ENCODE data around the gene EEF1AKMT1. TPM values are rescaled to one million over a fixed set of nuclear protein-coding genes. Genes with fewer than 3 reads are reported as not detected.

The EEF1AKMT1 gene
- total and polyA plus RNA-seq, 2 experiments from 2014 or later = 3.2 to 7.6 TPM

GRCh38 chr13:20717581-20718542, 55.9 kb downstream of the EEF1AKMT1 start:
- no peaks in the 10 kb centered on the region for H3K9me3 Mint-ChIP-seq
- H3K27me3 Mint-ChIP-seq (ENCODE audit: insufficient read depth, low read depth, poor library complexity) = peaks cover 16% of the 10 kb centered on the region
- TF ChIP-seq CTCF (conservative IDR thresholded peaks at IDR 0.05; ENCODE audit: low read depth in 2 of 2) = no peak
- TF ChIP-seq ZNF331 (CRISPR knock-in tag; IDR thresholded peaks at IDR 0.05; ENCODE audit: low read depth) = no peak
- no peak for TF ChIP-seq REST (IDR thresholded peaks at IDR 0.05; ENCODE audit: unreplicated experiment)
- no peak for TF ChIP-seq ZNF114 (CRISPR knock-in tag; IDR thresholded peaks at IDR 0.05)
- TF ChIP-seq NANOG (IDR thresholded peaks at IDR 0.05; ENCODE audit: borderline replicate concordance) = no peak
- TF ChIP-seq STAT1 (IDR thresholded peaks at IDR 0.05; ENCODE audit: unreplicated experiment) = no peak
- TF ChIP-seq POLR2AphosphoS5 (IDR thresholded peaks at IDR 0.05; ENCODE audit: low read depth) = no peak
- no peak for TF ChIP-seq EZH2 (IDR thresholded peaks at IDR 0.05; ENCODE audit: low read depth, unreplicated experiment)
- no peak for TF ChIP-seq EZH2phosphoT487 (IDR thresholded peaks at IDR 0.05; ENCODE audit: unreplicated experiment)
- no peak for TF ChIP-seq JUNB (IDR thresholded peaks at IDR 0.05; ENCODE audit: unreplicated experiment)
- no peak for TF ChIP-seq CREB1 (CRISPR knock-in tag; IDR thresholded peaks at IDR 0.05; ENCODE audit: low read depth)
- TF ChIP-seq ZNF462 (CRISPR knock-in tag; IDR thresholded peaks at IDR 0.05) = no peak
- no peak for TF ChIP-seq ETS1 (IDR thresholded peaks at IDR 0.05)

More at GRCh38 chr13:20717581-20718542, 55.9 kb downstream of the EEF1AKMT1 start:
- 0 out of 2 replicates have a peak overlapping the region, but pooled peaks have one; percentile 74 for H2AFZ ChIP-seq
- Mint-ChIP-seq H3K27ac (no peak overlapping the region), H3K4me3 (no peak overlapping the region), H3K36me3 (ENCODE audit: low read depth) (no peaks in the 10 kb centered on the region), H3K4me1 (peaks cover 21% of the 10 kb centered on the region)
- no peak overlapping the region for H3K4me2 ChIP-seq
- ATAC-seq (no peak), DNase-seq (ENCODE audit: low spot score) (no peak)
- no peaks in the 10 kb centered on the region for H3K9me2 ChIP-seq (ENCODE audit: insufficient read depth)
- no peaks in the 10 kb centered on the region for H3K79me2 ChIP-seq (replicated peaks; ENCODE audit: insufficient read depth)
- no peak overlapping the region for H3K4me3 ChIP-seq
- H4K20me1 ChIP-seq (replicated peaks; ENCODE audit: insufficient read depth) = no peaks in the 10 kb centered on the region
- no peak overlapping the region for H3K27ac ChIP-seq (ENCODE audit: low read depth)
- H3K36me3 ChIP-seq (ENCODE audit: insufficient read depth) = no peaks in the 10 kb centered on the region
- peaks cover 28% of the 10 kb centered on the region for H3K27me3 ChIP-seq (ENCODE audit: insufficient read depth)
- H3K4me1 ChIP-seq (ENCODE audit: insufficient read depth) = peaks cover 10% of the 10 kb centered on the region
- 0 out of 2 replicates have a peak, but pooled peaks cover 6% of the 10 kb centered on the region for H3F3A ChIP-seq (replicated peaks; ENCODE audit: low read depth)

Measured in GM23338 (cell line).